Nephron progenitor cell (in vitro differentiated cells): ENCODE data around the gene DBNDD1.

Experiments
- DNase-seq: peaks from one replicate; pipeline ENCODE4 v3.0.0; 2021
- H3K27ac Mint-ChIP-seq: 2 replicates; pipeline ENCODE4 v1.8.0; 2021; ENCODE audit warnings: mild to moderate bottlenecking, moderate library complexity, mixed read lengths
- H3K27me3 Mint-ChIP-seq: 2 replicates; pipeline ENCODE4 v1.8.0; 2021; ENCODE audit warnings: mild to moderate bottlenecking, low read depth, mixed read lengths; ENCODE audit not compliant: poor library complexity
- H3K36me3 Mint-ChIP-seq: 2 replicates; pipeline ENCODE4 v1.8.0; 2021; ENCODE audit warnings: low read depth, mixed read lengths
- H3K4me1 Mint-ChIP-seq: 2 replicates; pipeline ENCODE4 v1.8.0; 2021; ENCODE audit warnings: mixed read lengths
- H3K4me3 Mint-ChIP-seq: 2 replicates; pipeline ENCODE4 v1.8.0; 2021; ENCODE audit warnings: mild to moderate bottlenecking, moderate library complexity, mixed read lengths
- H3K9me3 Mint-ChIP-seq: 2 replicates; pipeline ENCODE4 v1.8.0; 2021; ENCODE audit warnings: mild to moderate bottlenecking, moderate library complexity, mixed read lengths
- CTCF ChIP-seq: fragments of 200-600 bp; sonication (generic); IDR thresholded peaks from 2 replicates; pipeline ENCODE4 v1.5.0; 2021; ENCODE audit warnings: antibody characterized with exemption

DBNDD1 gene

GRCh38 chr16:89966756-89967155 is 52.5 kb downstream of the DBNDD1 start:
- peaks cover 19% of the 10 kb centered on the region for H3K4me1 Mint-ChIP-seq
- H3K9me3 Mint-ChIP-seq, result peaks cover 33% of the 10 kb centered on the region
- DNase-seq, result no peak
- H3K27me3 Mint-ChIP-seq, result peaks cover 3% of the 10 kb centered on the region
- no peak for TF ChIP-seq CTCF
- peak overlapping the region; percentile 18 for H3K4me3 Mint-ChIP-seq
- H3K27ac Mint-ChIP-seq, result peak overlapping the region; percentile 48
- peaks cover 39% of the 10 kb centered on the region for H3K36me3 Mint-ChIP-seq

- H3K27me3 Mint-ChIP-seq, result peaks cover 3% of the 10 kb centered on the region
- peak overlapping the region; percentile 94 for H3K27ac Mint-ChIP-seq
- H3K36me3 Mint-ChIP-seq, result peaks cover 28% of the 10 kb centered on the region
- DNase-seq, result no peak
- H3K9me3 Mint-ChIP-seq, result peaks cover 22% of the 10 kb centered on the region
- H3K4me1 Mint-ChIP-seq, result peaks cover 19% of the 10 kb centered on the region
- TF ChIP-seq CTCF, result no peak
- no peak overlapping the region for H3K4me3 Mint-ChIP-seq
Observed at GRCh38 chr16:89965447-89966225, 53.6 kb downstream of the DBNDD1 start.

GRCh38 chr16:89964201-89964600 is 55.1 kb downstream of the DBNDD1 start:
- Mint-ChIP-seq H3K36me3 (peaks cover 25% of the 10 kb centered on the region), H3K9me3 (peaks cover 8% of the 10 kb centered on the region), H3K27ac (no peak overlapping the region), H3K4me1 (peaks cover 19% of the 10 kb centered on the region), H3K4me3 (no peak overlapping the region), H3K27me3 (peaks cover 3% of the 10 kb centered on the region)
- no peak for TF ChIP-seq CTCF
- DNase-seq, result no peak

GRCh38 chr16:89962754-89963498 is 56.3 kb downstream of the DBNDD1 start:
- peaks cover 23% of the 10 kb centered on the region for H3K4me1 Mint-ChIP-seq
- peaks cover 3% of the 10 kb centered on the region for H3K27me3 Mint-ChIP-seq
- no peaks in the 10 kb centered on the region for H3K9me3 Mint-ChIP-seq
- H3K27ac Mint-ChIP-seq, result no peak overlapping the region
- no peak overlapping the region for H3K4me3 Mint-ChIP-seq
- DNase-seq, result no peak
- TF ChIP-seq CTCF, result no peak
- peaks cover 27% of the 10 kb centered on the region for H3K36me3 Mint-ChIP-seq

DNA sequence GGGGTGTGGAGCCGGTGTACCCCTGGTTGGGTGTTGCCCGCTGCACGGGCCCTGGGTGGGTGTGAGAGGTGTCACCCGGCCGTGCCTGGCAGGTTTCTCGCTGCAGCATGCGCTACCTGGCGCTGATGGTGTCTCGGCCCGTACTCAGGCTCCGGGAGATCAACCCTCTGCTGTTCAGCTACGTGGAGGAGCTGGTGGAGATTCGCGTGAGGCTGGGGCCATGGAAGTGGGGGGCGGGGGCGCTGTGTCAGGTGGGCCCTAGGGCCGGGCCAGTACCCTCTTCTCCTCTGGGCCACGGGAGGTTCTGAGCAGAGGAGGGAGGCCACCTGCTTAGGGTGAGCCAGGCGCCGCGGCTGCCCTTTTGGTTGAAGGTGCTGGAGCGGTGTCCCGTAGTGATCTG is 57.3 kb downstream of the DBNDD1 start:
- Mint-ChIP-seq H3K36me3 (peaks cover 26% of the 10 kb centered on the region), H3K27ac (no peak overlapping the region), H3K9me3 (no peaks in the 10 kb centered on the region), H3K4me1 (peaks cover 14% of the 10 kb centered on the region), H3K4me3 (no peak overlapping the region), H3K27me3 (peaks cover 3% of the 10 kb centered on the region)
- no peak for DNase-seq
- TF ChIP-seq CTCF, result no peak
